Hepatocyte (in vitro differentiated cells): ENCODE data around the gene EFHB.
"Not testable (repeated sequence)": the region's sequence is repeated elsewhere in the genome, so short reads cannot be mapped to it uniquely, and the experiment has no call there.

Source experiments
- EZH2 ChIP-seq: fragments of 200-600 bp; sonication (generic); IDR thresholded peaks from 2 replicates; pipeline ENCODE4 v1.6.1; 2016; ENCODE audit warnings: antibody characterized with exemption, mild to moderate bottlenecking, borderline replicate concordance
- TF ChIP-seq, protein P1 (sequence below): fragments of 200-600 bp; sonication (generic); IDR thresholded peaks from 2 replicates; pipeline ENCODE4 v1.5.1; 2016; ENCODE audit warnings: antibody characterized with exemption, mild to moderate bottlenecking; ENCODE audit not compliant: poor library complexity

DNA sequence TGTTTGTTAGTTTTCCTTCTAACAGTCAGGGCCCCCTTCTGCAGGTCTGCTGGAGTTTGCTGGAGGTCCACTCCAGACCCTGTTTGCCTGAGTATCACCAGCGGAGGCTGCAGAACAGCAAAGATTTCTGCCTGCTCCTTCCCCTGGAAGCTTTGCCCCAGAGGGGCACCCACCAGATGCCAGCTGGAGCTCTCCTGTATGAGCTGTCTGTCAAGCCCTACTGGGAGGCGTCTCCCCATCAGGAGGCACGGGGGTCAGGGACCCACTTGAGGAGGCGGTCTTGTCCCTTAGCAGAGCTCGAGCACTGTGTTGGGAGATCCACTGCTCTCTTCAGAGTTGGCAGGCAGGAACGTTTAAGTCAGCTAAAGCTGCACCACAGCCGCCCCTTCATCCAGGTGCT is 87.4 kb downstream of the EFHB start:
- TF ChIP-seq, protein P1, sequence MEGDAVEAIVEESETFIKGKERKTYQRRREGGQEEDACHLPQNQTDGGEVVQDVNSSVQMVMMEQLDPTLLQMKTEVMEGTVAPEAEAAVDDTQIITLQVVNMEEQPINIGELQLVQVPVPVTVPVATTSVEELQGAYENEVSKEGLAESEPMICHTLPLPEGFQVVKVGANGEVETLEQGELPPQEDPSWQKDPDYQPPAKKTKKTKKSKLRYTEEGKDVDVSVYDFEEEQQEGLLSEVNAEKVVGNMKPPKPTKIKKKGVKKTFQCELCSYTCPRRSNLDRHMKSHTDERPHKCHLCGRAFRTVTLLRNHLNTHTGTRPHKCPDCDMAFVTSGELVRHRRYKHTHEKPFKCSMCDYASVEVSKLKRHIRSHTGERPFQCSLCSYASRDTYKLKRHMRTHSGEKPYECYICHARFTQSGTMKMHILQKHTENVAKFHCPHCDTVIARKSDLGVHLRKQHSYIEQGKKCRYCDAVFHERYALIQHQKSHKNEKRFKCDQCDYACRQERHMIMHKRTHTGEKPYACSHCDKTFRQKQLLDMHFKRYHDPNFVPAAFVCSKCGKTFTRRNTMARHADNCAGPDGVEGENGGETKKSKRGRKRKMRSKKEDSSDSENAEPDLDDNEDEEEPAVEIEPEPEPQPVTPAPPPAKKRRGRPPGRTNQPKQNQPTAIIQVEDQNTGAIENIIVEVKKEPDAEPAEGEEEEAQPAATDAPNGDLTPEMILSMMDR: not testable (repeated sequence)
- TF ChIP-seq EZH2: not testable (repeated sequence)
